NCI-H128 (cell line): ENCODE results near the gene CDH22.

Experiments
- DNase-seq: peaks from one replicate; lab custom pipeline; 2025; ENCODE audit not compliant: unreplicated experiment; lab: John Stamatoyannopoulos, UW

CDH22 gene

DNA sequence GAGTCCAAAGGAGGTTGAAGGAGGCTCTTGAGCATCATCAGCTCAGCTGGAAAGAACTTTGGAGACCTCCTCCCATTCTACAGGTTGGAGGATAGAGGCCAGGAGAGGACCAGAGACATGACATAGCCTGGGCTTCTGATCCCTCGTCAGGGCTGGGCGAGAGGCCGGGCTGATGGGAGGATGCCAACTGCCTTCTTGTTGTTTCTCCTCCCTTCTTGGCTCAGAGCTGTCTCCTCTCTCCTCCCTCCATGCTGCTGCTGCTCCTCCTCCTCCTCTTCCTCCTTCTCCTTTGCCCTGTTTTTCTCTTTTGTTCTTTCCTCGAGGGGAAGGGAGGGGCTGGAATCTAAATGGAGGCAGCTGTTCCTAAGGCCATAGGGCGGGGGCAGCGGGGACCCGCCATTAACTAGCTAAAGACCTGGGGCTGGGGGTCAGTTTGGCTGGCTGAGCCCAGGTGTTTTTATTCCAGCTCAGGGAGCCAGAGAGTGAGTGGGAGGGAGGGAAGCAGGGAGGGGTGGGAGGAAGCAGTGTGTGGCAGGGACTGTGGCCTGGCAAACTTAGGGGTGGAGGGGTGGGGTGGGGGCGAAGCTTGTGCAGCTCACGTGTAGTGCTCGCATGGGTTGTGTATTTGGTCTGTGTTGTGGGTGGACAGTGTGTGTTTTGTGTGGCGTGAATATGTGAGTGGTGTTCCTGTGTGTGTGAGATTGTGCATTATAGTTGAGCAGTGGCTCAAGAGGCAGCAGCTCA is 105.4 kb downstream of the CDH22 start:
- no peak for DNase-seq

DNA sequence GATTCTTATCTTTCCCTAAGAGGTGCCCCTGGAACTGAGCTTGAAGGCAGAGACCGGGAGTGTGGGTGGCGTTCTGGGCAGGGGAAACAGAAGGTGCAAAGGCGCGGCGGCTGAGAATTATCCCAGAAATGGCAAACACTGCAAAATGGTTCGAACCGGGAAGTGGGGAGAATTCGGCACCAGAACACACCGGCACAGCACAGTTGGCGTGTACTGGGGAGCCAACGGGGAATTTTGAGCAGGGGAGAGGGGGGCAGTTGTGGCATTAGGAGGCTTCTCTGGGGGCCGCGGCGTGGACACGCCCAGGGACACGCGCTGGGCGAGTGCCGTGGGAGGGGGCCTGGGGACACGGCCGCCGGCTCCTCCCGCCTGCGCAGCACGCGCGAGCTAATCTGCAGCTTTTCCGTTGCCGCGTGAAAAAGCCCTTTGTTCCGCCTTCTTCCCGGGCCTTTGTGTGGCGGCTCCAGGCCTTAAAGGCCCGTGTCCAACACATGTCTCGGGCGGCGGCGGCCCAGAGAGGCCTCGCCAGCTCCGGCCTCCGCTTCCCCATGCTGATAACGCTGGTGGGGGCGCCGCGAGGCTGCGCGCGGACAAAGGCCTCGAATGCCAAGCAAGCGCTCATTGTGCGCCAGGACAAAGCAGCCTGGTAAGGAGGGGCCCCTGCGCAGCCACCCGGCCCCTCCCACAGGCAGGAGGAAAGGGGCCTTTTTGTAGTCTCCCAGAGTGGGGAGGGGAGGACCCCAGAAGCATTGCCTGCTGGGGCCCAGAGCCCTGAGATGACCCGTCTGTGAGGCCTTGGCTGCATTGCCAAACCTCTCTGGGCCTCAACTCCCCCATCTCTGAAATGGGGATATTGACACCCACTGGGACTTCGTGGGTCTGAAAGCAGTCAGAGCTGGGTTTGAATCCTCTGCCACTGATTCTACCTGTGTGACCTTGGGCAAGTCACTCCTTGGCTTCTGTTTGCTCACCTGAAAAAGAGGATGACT is 107.4 kb downstream of the CDH22 start:
- no peak for DNase-seq

DNA sequence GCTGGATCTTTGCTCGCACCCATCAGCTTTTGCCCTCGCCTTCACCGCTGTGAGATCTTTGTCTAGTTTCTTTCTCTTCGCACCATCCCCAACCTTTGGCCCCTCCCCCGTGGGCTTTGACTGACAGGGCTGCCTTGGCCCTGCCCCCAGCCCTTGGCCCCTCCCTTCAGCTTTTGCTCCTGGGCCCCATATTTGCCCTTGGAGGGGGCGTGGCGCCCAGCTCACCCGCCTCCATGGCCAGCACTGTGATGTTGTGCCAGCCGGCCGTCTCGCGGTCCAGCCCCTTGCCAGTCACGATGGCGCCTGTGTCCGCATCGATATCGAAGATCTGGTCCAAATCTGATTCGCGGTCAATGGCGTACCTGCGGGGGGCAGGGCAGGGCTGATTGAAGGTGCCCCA is 109.1 kb downstream of the CDH22 start:
- DNase-seq = no peak

DNA sequence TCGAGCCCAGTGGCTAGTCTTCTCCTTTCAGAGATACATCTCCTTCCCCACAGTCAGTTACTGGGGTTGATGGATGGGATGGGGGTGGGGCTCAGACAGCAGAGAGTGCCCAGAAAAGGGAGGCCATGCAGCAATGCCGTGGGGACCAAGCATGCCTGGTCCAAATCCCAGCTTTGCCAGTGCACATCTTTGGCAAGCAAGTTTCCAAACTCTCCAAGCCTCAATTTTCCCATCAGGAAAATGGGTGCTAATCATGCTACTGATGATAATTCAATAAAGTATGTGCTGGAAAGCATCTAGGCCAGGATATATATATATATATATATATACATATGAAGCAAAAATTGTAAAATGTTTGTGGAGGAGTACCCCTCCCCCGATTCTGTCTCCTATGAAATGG is 111.3 kb downstream of the CDH22 start:
- no peak for DNase-seq

DNA sequence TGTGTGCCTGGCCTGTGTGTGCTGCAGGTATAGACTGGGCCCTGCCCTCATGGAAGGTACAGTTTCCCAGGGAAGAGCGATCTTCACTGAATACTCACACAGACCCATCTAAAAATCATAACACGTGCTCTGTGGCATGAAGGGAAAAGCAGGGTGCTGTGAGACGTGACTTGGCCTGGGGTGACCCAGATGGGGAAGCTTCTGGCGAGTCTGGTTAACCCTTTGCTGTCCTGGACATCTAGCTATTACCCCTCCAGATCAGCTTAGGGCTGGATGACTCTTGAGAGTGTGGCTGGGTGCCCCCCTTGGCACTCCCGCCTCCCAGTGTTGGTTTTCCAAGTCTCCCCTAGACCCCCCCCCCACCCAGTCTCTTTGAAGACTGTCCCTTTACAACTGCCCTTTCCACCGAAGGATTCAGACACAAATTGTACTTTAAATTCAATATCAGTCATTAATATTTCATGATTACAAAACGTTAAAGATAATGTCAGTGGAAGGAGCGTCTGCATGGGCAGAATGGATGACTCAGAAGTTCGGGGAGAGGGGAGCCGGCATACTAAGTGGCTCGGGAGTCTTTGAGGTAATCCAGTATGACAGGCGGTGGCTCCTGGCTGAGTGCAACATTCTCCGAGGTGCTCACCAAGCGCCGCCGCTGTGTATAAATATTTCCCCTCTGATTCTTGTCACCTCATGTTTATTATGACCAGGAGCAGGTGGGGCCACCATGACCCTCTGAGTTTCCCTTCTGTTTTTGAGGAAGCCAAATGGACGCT is 112.8 kb downstream of the CDH22 start:
- DNase-seq = no peak

DNA sequence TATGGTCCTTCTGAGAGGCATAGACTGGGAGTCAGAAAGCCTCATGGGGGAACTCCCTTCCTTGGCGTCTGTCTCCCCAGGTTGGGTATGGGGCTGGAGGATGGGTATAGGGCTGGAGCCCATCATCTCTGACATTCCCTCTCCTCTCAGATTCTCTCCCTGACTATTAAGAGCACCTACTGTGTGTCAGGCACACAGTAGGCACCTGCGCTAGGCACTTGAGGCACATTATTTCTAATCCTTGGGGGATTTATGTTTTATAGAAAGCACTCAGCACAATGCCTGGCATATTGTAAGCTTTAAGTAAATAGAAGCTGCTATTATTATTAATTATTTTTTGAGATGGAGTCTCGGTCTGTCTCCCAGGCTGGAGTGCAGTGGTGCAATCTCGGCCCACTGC is 113.9 kb downstream of the CDH22 start:
- DNase-seq = no peak

DNA sequence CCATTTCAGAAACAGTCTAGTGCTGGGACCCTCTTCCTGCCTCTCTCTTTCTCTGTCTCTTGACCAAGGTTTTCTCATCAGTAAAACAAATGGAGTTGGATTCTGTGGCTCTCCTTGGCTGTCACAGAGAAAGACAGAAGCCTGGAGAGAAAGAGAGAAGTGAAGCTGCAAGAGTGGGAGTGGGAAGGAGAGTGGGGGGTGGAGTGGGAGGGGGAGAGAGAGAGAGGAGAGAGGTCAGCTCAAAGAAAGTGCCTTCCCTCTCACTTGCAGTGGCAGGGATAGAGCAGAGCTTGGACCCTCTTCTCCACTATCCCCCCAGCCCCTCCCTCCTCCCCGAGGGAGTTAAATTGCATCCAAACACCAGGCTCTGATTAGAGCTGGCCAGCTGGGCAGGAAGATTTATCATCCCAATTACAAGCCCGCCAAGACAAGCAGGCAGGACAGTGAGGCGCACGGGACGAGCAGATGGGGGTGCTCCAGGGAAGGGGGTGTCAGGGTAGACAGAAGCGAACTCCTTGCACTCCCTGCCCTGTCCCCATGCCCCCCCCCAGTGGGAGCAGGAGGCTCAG is 115.8 kb downstream of the CDH22 start:
- DNase-seq = no peak

DNA sequence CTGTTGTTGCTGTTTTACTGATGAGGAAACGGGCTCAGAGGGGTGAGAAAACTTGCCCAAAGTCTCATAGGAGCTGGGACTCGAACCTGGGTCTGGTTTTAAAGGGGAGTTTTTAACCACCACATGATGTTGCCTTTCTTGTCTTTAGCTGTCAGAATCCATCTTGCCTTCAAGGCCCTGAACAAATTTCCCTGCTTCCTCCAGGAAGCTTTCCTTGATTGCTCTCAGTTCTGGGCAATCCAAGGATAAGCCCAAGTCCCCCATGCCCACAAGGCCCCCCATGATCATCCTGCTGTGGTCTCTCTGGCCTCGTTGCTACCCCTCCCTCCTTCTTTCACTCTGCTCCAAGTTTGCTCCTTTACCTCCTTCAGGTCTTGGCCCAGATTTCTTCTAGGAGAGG is 116.7 kb downstream of the CDH22 start:
- DNase-seq = no peak

DNA sequence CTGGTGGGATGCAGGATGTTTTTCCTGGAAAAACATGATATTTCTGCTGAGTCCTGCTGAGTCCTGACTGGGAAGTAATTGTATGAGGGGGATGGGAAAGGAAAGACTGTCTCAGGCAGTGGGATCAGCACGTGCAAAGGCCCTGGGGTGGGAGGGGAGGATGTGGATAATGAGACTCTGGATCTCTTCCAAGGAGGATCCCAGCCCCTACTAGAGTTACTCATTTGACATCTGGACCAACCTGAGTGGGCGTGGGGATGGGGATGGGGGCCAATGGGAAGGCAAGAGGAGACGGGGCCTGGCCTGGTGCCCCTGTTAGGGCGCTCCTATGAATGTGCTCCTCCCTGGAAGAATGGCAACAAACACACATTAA is 117.1 kb downstream of the CDH22 start:
- no peak for DNase-seq

DNA sequence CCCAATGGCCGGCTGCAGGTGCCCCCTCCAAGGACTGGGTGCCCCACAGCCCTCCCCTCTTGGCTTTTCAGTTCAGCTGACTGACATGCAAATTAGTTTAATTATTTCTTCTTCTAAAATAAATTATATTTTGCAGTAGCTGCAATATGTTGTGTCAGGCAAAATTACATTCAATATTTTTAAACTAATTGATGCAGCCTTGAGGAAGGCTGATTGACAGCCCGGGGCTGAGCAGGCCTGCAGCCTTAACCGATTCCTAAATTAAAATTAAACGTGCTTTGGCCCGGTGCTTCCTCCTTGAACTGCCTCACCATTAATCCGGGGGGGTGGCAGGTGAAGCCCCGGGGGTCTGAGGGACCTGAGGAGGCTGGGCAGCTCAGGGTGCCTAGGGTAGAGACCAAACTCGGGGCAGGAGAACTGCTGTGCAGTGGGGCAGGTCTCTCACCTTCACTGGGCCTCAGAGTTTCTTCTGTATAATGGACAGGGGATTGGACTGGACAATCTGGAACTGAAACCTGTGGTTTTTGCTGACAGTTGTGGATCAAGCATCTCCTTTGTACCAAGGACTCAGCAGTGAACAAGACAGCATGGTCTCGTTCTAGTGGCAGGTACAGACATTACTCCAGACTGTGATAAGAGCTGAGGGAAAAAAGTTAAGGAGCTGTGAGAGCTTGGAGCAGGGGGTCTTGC is 117.7 kb downstream of the CDH22 start:
- DNase-seq = no peak

DNA sequence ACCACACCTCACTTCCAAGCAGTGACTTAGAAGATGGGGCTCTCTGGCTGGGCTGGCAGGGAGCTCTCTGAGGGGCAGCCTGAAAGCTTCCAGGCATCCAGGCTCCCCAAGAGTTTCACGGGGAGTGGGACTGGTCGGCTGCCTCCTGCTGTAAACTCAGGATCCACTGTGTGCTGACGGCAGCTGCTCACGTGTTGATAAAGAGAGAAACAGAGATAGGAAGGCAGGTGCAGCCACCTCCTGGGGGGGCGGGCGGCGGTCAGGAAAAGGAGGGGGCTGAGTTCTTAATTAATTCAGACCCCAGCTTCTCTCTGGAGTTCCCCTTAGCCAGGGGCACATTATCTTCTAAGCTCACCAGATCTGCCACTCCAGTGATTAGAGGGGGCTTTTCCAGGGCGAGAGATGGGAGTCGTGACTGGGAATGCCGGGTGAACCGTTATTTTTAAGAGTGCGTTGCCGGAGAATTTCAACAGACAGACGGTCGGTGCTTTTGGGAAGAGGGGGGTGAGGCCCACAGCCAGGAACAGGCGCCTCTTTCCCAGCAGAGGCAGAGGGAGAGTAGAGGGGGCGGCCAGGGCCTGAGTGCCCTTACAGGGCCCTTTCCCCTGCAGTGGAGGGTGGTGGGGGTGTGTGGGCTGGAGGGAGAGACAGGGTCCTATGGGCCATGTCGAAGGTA is 119.3 kb downstream of the CDH22 start:
- no peak for DNase-seq

DNA sequence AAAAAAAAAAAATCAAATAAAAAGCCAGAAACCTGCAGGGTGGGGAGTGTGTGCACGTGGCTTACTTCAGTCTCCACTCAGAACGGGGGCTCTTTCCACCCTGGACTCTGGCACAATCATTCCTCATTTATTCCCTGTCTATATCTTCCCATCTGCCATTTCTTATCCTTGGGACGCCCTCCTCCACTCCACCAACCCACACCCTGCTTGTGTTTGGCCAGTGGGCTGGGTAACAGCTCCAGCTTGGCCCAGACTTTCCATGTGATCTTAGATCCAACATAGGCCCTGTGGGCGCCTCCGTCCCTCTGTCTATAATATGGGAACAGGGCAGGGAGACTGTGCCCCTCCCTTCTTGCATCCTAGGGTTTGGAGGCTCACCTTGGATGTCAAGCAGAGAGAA is 122.1 kb downstream of the CDH22 start:
- no peak for DNase-seq

DNA sequence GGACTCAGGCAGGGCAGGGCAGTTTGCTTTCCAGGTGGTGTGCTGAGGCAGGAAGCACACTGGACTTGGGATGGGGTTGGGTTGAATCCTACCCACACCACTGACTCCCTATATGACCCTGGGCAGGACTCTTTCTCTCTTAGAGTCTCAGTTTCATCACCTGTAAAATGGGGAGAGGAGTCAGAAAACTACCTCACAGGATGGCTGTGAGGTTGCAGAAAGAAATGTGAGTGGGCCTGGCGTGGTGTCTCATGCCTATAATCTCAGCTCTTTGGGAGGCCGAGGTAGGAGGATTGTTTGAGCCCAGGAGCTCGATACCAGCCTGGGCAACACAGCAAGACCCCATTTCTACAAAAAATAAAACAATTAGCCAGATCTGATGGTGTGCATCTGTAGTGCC is 122.9 kb downstream of the CDH22 start:
- no peak for DNase-seq

DNA sequence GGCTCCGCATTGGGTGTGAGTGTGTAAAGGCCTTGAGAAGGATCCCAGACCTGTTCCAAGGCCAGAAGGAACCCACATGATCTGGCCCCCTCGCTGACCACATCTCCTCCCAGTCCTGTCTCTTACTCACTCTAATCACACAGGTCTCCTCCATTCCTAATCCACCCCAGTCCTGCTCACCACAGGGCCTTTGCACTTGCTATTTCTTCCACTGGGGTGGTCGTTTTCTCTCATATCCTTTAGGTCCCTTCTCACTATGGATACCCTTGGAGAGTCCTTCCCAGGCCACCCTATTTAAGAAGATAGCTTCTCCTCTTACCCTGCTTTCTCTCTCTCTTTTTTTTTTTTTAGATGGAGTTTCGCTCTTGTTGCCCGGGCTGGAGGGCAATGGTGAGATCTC is 124.5 kb downstream of the CDH22 start:
- DNase-seq = no peak

DNA sequence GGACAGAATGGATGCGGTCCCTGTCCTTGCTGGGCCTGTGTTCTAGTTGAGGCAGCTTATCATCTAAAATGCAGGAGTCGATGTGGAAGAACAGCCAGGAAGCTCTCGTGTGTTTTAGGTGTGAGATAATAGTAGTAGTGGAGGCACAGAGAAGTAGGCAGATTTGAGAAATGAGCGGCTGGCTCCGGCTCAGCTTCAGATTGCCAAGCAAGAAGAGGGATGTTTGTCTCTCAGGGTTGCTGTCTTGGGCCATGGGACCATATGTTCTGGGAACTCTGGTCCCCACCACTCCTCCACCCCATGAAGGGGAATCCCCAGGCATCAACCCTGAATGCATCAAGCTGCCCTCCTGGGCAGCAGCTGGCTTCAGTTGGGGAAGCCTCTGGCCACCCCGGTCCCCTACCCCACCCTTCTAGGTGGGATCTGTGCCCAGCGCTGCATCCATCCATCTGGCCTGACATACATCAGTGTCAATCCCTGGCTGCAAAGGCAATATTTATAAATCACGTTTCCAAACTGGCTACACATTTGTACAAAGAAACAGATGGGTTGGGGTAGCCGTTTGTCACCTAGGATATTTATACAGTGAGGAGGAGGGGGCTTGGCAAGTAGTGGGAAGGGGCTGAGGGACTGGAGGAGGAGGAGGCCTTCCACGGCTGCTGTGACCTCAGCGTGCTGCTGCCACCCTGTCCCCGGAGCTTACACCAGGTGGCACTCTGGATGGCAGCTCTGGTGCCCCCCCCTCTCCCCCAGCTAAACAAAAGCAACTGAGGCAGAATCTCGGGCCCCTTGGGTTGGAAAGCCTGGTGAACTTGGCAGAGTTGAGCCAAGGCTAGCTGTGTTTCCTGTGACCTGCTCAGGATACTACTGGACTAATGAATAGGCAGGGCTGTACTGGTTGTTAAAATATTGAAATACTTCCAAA is 125.8 kb downstream of the CDH22 start:
- DNase-seq = no peak

DNA sequence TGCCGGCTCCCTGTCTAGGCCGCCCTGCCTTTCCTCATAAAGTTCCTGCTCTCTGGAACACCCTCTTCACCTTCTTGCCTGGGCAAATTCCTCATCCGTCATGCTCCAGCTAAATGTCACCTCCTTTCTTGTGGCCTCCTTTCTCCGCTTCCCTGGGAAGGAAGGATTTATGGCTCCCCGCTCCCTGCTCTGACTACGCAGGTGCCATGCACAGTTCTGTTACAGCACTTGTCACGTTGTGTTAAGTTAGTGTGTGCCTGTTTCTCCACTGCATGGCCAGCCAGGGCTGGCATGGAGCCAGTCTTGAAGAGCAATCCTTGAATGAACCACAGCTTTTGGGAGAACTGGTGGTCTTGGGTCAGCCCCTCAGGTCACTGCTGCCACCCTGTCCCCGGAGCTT is 128.4 kb downstream of the CDH22 start:
- DNase-seq = no peak

DNA sequence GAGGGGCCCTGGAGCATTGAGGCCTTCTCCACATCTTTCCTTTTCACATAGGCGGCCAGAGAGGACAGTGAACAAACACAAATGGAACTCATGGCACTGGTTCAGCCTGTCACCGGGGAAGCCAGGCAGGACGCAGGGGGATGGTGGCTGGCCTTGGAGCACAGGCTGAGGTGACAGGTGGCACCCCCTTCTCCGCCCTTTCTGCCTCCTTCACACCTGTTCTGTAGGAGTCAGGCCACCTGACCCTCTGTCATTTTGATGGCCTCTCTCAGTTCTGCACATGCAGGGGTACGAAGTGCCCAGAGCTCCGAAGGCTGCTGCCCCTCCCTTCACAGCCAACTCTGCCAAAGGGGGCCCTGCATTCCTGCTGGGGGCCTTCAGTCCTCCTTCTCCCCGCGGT is 129.4 kb downstream of the CDH22 start:
- DNase-seq = no peak

DNA sequence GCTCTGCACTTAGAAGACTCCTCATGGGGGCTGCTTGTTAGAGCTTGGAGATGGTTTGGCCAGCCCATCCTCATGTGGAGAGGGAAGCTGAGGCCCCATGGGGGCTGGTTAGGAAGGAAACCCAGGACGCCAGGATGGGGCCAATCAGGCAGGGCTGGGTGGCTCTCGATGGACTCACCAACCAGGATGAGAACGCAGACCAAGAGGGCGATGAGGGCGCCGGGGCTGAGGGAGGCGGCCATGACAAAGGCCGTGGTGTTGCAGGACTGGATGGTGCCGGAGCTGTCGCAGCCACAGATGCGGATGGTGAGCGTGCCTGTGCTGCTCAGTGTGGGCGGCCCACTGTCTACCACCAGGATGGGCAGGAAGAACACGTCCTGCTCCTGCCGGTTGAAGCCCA is 130.5 kb downstream of the CDH22 start:
- no peak for DNase-seq

DNA sequence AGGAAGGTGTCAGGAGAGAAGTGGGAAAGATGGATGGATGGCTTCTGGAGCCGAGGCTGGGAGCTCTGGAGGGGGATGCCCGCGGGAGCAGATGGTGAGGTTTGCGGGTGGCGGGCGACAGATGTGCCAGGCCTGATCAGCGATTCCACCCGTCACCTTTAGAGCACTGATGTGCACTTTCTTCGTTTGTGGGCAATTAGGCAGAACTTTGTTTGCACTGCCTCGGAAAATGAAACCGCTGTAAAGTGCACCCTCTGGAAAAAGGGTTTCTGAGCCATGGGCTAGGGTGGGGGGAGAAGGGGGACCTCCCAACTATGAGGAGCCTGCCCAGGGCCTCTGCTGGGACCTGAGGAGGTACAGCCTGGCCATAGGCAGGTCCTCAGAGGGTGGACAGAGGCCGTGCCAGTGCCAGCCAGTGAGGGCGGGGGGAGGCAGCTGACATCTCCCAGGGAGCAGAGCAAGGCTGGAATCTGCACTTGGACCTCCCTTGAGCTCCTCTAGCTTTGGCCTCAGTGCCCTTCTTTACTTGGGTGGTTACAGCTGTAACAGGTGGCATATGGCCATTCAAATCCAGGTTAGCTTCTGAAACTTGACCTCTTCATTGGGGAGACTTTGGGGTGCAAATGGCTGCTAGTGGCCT is 131.4 kb downstream of the CDH22 start:
- no peak for DNase-seq
